Measurements from ENCODE around the gene CA10. TPM values are rescaled to one million over a fixed set of nuclear protein-coding genes. Genes with fewer than 3 reads are reported as not detected.

Gene CA10
- total and polyA plus RNA-seq, 2 experiments from 2014 or later, result 0.92 to 1.5 TPM

DNA sequence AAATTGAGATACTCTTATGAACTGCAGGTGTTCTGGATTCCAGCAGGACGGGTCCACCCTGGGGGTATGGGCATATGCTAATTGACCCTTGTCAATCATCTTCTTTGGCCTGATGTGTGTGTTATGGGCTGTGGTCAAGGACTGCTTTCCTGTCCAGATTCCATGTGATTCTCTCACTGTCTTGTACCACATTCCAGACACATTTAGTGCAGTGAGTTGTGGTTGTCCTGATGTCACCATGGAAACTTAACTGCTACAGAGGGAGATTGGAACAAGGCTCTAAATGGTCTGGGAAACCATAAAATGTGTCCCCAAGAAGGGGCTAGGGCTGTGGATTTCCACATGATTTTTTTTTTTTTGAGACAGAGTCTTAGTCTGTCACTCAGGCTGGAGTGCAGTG is 530.7 kb downstream of the CA10 start (continued):
- TF ChIP-seq, protein P1, sequence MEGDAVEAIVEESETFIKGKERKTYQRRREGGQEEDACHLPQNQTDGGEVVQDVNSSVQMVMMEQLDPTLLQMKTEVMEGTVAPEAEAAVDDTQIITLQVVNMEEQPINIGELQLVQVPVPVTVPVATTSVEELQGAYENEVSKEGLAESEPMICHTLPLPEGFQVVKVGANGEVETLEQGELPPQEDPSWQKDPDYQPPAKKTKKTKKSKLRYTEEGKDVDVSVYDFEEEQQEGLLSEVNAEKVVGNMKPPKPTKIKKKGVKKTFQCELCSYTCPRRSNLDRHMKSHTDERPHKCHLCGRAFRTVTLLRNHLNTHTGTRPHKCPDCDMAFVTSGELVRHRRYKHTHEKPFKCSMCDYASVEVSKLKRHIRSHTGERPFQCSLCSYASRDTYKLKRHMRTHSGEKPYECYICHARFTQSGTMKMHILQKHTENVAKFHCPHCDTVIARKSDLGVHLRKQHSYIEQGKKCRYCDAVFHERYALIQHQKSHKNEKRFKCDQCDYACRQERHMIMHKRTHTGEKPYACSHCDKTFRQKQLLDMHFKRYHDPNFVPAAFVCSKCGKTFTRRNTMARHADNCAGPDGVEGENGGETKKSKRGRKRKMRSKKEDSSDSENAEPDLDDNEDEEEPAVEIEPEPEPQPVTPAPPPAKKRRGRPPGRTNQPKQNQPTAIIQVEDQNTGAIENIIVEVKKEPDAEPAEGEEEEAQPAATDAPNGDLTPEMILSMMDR (conservative IDR thresholded peaks at IDR 0.05; ENCODE audit: low read depth in 2 of 2), result no peak
- TF ChIP-seq JUNB (IDR thresholded peaks at IDR 0.05; ENCODE audit: unreplicated experiment), result no peak
- no peak for TF ChIP-seq CREB1 (CRISPR knock-in tag; IDR thresholded peaks at IDR 0.05; ENCODE audit: low read depth)
- no peak for TF ChIP-seq NANOG (IDR thresholded peaks at IDR 0.05; ENCODE audit: borderline replicate concordance)

DNA sequence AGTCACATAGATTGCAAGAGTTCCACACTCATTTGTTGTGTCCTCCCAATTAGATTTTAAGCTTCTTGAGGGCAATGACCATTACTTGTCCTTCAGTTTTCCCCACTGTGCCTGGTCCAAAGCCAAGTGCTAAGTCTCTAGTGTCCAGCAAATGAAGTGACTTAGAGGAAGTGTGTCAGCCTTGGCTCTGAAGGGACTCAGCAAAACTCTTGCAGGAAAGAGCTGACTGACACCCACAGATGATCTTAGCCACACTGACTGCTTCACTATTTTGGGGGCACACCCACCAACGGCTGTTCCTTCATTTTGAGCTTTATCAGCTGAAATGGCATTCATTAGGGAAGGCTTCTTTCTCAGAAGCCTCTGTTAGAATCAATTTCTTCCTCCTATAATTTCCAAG is 540.0 kb downstream of the CA10 start:
- Histone ChIP-seq H3F3A (replicated peaks; ENCODE audit: low read depth) (no peaks in the 10 kb centered on the region), H3K79me2 (replicated peaks; ENCODE audit: insufficient read depth) (no peaks in the 10 kb centered on the region), H3K9me2 (ENCODE audit: insufficient read depth) (peaks cover 4% of the 10 kb centered on the region; the same call in 1 of the 2 replicates), H3K4me3 (no peak overlapping the region), H4K20me1 (replicated peaks; ENCODE audit: insufficient read depth) (no peaks in the 10 kb centered on the region), H3K27me3 (ENCODE audit: insufficient read depth) (no peaks in the 10 kb centered on the region), H3K4me2 (no peak overlapping the region), H3K27ac (ENCODE audit: low read depth) (no peak overlapping the region), H3K4me1 (ENCODE audit: insufficient read depth) (no peaks in the 10 kb centered on the region), H3K36me3 (ENCODE audit: insufficient read depth) (no peaks in the 10 kb centered on the region), H2AFZ (no peak overlapping the region)
- no peak overlapping the region for H3K4me3 Mint-ChIP-seq
- ATAC-seq (no peak), DNase-seq (ENCODE audit: low spot score) (no peak)
- no peaks in the 10 kb centered on the region for H3K36me3 Mint-ChIP-seq (ENCODE audit: low read depth)
- H3K9me3 Mint-ChIP-seq, result no peaks in the 10 kb centered on the region
- H3K27me3 Mint-ChIP-seq (ENCODE audit: insufficient read depth, low read depth, poor library complexity), result peaks cover 2% of the 10 kb centered on the region
- no peak overlapping the region for H3K27ac Mint-ChIP-seq
- peaks cover 5% of the 10 kb centered on the region for H3K4me1 Mint-ChIP-seq
- TF ChIP-seq, protein P2, sequence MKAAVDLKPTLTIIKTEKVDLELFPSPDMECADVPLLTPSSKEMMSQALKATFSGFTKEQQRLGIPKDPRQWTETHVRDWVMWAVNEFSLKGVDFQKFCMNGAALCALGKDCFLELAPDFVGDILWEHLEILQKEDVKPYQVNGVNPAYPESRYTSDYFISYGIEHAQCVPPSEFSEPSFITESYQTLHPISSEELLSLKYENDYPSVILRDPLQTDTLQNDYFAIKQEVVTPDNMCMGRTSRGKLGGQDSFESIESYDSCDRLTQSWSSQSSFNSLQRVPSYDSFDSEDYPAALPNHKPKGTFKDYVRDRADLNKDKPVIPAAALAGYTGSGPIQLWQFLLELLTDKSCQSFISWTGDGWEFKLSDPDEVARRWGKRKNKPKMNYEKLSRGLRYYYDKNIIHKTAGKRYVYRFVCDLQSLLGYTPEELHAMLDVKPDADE (IDR thresholded peaks at IDR 0.05), result no peak
- TF ChIP-seq, protein P3, sequence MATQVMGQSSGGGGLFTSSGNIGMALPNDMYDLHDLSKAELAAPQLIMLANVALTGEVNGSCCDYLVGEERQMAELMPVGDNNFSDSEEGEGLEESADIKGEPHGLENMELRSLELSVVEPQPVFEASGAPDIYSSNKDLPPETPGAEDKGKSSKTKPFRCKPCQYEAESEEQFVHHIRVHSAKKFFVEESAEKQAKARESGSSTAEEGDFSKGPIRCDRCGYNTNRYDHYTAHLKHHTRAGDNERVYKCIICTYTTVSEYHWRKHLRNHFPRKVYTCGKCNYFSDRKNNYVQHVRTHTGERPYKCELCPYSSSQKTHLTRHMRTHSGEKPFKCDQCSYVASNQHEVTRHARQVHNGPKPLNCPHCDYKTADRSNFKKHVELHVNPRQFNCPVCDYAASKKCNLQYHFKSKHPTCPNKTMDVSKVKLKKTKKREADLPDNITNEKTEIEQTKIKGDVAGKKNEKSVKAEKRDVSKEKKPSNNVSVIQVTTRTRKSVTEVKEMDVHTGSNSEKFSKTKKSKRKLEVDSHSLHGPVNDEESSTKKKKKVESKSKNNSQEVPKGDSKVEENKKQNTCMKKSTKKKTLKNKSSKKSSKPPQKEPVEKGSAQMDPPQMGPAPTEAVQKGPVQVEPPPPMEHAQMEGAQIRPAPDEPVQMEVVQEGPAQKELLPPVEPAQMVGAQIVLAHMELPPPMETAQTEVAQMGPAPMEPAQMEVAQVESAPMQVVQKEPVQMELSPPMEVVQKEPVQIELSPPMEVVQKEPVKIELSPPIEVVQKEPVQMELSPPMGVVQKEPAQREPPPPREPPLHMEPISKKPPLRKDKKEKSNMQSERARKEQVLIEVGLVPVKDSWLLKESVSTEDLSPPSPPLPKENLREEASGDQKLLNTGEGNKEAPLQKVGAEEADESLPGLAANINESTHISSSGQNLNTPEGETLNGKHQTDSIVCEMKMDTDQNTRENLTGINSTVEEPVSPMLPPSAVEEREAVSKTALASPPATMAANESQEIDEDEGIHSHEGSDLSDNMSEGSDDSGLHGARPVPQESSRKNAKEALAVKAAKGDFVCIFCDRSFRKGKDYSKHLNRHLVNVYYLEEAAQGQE (IDR thresholded peaks at IDR 0.05; ENCODE audit: unreplicated experiment), result no peak
- TF ChIP-seq CREB1 (CRISPR knock-in tag; IDR thresholded peaks at IDR 0.05; ENCODE audit: low read depth) (no peak), EZH2 (IDR thresholded peaks at IDR 0.05; ENCODE audit: low read depth, unreplicated experiment) (no peak), NANOG (IDR thresholded peaks at IDR 0.05; ENCODE audit: borderline replicate concordance) (no peak), EZH2phosphoT487 (IDR thresholded peaks at IDR 0.05; ENCODE audit: unreplicated experiment) (no peak), ZNF114 (CRISPR knock-in tag; IDR thresholded peaks at IDR 0.05) (no peak), STAT1 (IDR thresholded peaks at IDR 0.05; ENCODE audit: unreplicated experiment) (no peak), JUNB (IDR thresholded peaks at IDR 0.05; ENCODE audit: unreplicated experiment) (no peak), POLR2AphosphoS5 (IDR thresholded peaks at IDR 0.05; ENCODE audit: low read depth) (no peak), ZNF331 (CRISPR knock-in tag; IDR thresholded peaks at IDR 0.05; ENCODE audit: low read depth) (no peak)
- TF ChIP-seq, protein P1 (conservative IDR thresholded peaks at IDR 0.05; ENCODE audit: low read depth in 2 of 2), result no peak

All from GM23338 (cell line).